HG03108 (cell line): Measurements from ENCODE around the gene KRTAP3-2.
"Not testable (repeated sequence)": the region's sequence is repeated elsewhere in the genome, so short reads cannot be mapped to it uniquely, and the experiment has no call there.

ENCODE experiments used
- ATAC-seq: cut with Tn5 transposase; IDR thresholded peaks from one replicate; pipeline ENCODE4 v1.9.1; 2021; ENCODE audit warnings: moderate library complexity; ENCODE audit not compliant: unreplicated experiment

The KRTAP3-2 gene

GRCh38 chr17:40999563-40999962 lies at the start of gene KRTAP3-2:
Gene KRTAP3-2, minus strand, starts transcription at chr17:40999906. Its CDS starts 53 bp downstream, at chr17:40999853.
- not testable (repeated sequence) for ATAC-seq

GRCh38 chr17:41049110-41049509 lies 49.4 kb upstream of the KRTAP3-2 start:
- no peak for ATAC-seq

- no peak for ATAC-seq
These were observed 48.7 kb upstream of the KRTAP3-2 start for GRCh38 chr17:41048441-41048840.

GRCh38 chr17:41046735-41047465 lies 47.2 kb upstream of the KRTAP3-2 start, which contains the start of gene KRTAP2-1:
Gene KRTAP2-1, minus strand, starts transcription at chr17:41047316. Its CDS starts 49 bp downstream, at chr17:41047267.
- not testable (repeated sequence) for ATAC-seq

- ATAC-seq = no peak
These were observed 43.2 kb upstream of the KRTAP3-2 start for GRCh38 chr17:41042953-41043352.

- not testable (repeated sequence) for ATAC-seq
These were observed 41.3 kb upstream of the KRTAP3-2 start, which contains the start of gene KRTAP1-1 for GRCh38 chr17:41040783-41041571. Gene KRTAP1-1, minus strand, starts transcription at chr17:41041450. Its CDS starts 53 bp downstream, at chr17:41041397.

GRCh38 chr17:41037853-41038350 lies 38.2 kb upstream of the KRTAP3-2 start:
- ATAC-seq = no peak

- ATAC-seq = not testable (repeated sequence)
These were observed 34.7 kb upstream of the KRTAP3-2 start, which contains the start of gene KRTAP1-3 for GRCh38 chr17:41034346-41034935. Gene KRTAP1-3, minus strand, starts transcription at chr17:41034874. Its CDS starts 53 bp downstream, at chr17:41034821.

GRCh38 chr17:41029633-41030245 lies 30.0 kb upstream of the KRTAP3-2 start, which contains the start of gene KRTAP1-4:
Gene KRTAP1-4, minus strand, starts transcription at chr17:41030195. Its CDS starts 117 bp downstream, at chr17:41030078.
- no peak for ATAC-seq

GRCh38 chr17:41026715-41027471 lies 27.2 kb upstream of the KRTAP3-2 start, which contains the start of gene KRTAP1-5:
Gene KRTAP1-5, minus strand, starts transcription at chr17:41027208. Its CDS starts 53 bp downstream, at chr17:41027155.
- ATAC-seq = no peak

- ATAC-seq = no peak
These were observed 25.0 kb upstream of the KRTAP3-2 start for GRCh38 chr17:41024697-41025096.

- no peak for ATAC-seq
These were observed 20.6 kb upstream of the KRTAP3-2 start for GRCh38 chr17:41020336-41020735.

- no peak for ATAC-seq
These were observed 19.7 kb upstream of the KRTAP3-2 start for GRCh38 chr17:41019415-41019814.

- no peak for ATAC-seq
These were observed 18.8 kb upstream of the KRTAP3-2 start for GRCh38 chr17:41018541-41018940.

GRCh38 chr17:41016578-41017215 lies 17.0 kb upstream of the KRTAP3-2 start:
- no peak for ATAC-seq

GRCh38 chr17:41015454-41015853 lies 15.7 kb upstream of the KRTAP3-2 start:
- no peak for ATAC-seq

GRCh38 chr17:41013606-41014005 lies 13.9 kb upstream of the KRTAP3-2 start:
- no peak for ATAC-seq

GRCh38 chr17:41013181-41013580 lies 13.5 kb upstream of the KRTAP3-2 start:
- no peak for ATAC-seq
